CD4-positive, alpha-beta T cell treated with Interleukin-4 for 4 hours (primary cell): ENCODE measurements around the gene IL1R2.
"Not testable (repeated sequence)": the region's sequence is repeated elsewhere in the genome, so short reads cannot be mapped to it uniquely, and the experiment has no call there.

ENCODE experiments used
- DNase-seq: peaks from one replicate; pipeline ENCODE4 v3.0.0-alpha.2; 2020

IL1R2 gene

DNA sequence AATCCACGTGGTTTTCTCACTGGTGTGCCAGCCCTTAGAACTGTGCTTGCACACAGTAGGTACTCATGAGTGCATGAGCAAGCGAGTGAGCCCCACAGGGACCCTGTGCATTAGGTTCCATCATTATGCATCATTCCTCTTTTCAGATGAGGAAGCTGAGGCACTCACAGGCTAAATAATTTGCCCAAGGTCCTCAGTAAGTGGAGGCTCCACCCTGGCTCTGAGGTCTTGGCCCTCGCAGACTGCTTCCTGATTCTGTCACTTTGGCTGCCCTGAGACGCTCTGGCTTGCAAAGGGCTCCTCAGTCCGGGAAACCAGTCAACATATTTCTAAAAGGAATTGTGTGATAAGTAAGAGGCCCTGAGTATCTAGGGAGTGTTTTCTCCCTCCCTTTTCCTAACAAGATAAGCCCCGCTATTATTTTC, 71.7 kb downstream of the IL1R2 start:
- DNase-seq = peak; percentile 8

DNA sequence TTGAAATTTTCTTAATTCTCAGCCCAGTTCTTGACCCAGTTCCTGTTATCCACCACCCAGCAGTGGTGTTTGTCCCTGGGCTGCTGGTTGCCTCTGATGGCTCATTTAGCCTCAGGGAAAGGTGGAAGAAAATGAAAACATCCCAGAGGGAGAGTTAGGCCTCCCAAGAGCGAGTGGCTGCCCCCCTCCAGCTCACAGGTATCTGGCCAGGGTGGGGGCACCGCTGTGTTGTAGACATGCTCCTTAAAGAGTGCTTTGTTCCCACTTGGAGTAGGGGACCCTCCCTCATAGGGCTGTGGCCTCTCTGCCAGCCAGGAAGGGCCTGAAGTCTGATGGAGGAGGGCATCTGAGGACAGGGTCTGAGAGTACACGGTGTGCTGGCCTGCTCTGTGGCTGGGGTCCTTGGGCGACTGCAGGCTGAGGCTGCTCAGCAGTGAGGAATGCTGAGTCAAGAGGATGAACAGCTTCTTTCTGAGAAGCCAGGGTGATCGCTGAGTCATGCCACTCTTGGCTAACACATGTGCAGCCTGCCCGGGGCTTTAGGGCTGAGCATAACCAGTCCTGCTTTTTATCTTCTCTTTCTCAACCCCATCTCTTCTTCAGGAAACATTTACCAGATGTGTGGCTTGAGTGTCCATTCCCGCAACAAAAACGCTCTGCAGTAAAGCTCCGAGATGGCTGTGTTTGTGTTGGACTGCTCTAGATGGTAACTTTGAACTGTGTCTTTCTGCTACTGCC, 72.3 kb downstream of the IL1R2 start:
- peak; percentile 8 for DNase-seq

DNA sequence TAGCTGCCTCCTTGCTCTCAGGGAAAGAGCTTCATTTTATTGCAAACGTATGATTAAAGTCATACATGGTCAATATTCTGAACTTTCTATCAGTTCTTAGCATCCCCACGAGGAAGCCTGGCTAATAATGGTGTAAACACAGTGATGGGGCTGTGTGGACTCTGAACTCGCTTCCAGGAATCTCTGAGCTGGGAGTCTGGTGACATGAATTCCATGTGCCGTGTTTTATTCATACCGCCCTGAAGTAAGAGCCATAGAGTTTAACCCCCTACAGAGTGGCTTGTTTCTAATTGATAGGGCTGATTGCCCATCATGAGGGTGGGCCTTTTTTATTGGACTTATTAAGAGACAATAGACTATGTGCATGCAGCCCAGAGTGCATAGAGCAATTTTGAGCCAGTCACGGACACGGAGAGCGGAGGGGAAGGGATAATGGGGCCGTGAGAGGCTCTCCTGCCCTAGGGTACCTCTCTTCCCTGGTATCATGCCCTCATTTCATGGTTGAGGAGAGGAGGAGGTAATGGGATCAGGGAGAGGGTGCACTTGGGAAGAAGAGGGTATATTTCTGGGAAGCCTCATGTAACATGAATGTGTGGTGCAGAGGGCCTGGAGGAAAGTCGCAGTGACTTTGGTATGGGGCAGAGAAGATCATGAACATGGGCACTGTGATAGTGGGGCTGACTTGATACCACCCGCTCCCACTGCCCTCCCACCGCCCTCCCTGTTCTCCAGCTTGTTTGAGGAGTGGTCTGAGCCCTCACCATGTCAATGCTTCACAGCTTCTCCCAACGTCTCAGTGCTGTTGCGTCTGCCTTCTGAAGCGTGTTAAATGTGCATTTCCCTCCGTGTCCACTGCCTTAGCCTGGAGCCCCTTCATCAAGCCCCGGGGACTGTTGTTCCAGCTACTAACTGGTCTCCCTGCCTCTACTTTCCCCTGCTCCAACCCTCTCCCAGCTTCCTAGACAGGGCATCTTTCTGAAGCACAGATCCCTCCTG, 73.2 kb downstream of the IL1R2 start:
- DNase-seq = no peak

DNA sequence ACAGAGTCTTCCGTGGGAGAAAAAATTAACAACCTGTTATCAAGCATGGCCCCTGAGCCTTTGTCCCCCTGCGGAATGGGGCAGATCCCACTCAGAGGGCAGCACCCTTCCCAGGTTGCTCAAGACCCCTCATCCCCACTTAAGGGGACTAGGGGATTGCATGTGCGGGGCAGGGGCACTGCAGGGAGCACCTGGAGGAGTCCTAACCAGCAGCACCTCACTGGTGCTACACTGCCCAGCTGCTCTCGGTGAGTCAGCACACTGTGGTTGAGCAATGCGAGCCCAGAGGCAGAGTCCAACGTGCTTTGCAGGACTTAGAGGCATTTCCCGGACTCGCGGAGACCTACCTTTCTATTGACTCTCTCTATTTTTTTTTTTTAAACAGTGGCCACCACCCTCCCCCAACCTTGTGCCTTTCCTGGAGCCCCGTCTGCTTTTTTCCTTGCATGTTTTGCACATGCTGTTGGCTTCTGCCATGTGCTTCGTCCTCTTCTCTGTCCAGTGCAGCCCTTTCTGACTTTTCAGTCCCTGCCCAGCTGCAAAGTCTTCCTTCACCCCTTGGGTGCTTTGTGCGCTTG, 74.0 kb downstream of the IL1R2 start:
- no peak for DNase-seq

DNA sequence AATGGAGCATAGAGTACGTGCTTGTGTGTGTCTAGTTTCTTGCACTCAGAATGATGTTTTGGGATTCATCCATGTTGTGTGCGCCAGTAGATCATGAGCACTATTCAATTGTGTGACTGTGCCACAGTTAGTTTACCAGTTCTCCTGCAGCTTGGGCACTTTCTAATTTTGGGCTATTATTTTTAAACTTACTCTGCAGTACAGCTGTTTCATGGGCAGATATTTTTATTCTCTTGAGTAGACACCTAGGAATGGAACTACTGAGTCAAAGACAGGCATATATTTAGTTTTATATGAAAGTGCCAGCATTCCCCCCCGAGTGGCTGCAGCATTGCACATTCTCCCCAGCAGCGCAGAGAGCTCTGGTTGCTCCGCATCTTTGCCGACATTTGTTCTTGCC, 74.8 kb downstream of the IL1R2 start:
- no peak for DNase-seq

DNA sequence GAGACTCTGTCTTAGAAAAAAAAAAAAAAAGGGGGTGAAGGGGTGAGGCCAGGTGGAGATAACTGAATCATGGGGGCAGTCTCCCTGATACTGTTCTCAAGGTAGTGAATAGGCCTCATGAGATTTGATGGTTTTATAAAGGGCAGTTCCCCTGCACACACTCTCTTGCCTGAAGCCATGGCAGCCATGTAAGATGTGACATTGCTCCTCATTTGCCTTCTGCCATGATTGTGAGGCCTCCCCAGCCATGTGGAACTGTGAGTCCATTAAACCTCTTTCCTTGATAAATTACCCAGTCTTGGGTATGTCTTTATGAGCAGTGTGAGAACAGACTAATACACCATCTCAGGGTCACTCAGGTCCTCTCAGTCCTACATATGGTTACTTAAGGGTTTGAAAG, 76.4 kb downstream of the IL1R2 start:
- DNase-seq = not testable (repeated sequence)

DNA sequence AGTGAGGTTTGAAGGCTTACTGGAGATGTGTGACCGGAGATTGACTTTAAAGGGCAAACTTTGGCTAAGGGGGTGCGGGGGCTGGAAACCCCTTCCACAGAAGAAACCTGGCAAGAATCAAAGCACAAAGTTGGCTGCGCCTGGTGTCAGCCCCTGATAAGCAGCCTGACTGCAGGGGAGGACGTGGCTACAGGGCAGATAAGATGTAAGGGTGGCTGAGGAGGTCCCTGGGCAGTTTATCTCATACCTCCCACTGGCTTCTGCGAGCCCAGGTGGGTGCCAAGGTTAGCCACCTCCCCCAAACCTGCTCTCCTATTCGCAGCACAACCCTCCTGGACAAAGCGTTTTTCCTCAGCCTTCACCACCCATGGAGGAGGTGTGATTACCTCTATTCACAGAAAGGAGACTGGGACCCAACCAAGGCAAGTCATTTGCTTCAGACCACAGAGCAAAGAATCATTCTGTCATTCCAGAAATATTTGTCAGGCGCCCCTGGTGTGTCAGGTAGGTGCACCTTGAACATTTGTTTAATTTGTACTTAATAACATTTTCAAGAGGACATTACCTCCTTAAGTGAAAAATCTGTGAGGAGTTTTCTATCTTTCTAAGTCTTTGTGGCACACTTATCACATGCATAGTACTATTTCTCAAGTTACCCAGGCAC, 77.7 kb downstream of the IL1R2 start:
- DNase-seq = no peak

DNA sequence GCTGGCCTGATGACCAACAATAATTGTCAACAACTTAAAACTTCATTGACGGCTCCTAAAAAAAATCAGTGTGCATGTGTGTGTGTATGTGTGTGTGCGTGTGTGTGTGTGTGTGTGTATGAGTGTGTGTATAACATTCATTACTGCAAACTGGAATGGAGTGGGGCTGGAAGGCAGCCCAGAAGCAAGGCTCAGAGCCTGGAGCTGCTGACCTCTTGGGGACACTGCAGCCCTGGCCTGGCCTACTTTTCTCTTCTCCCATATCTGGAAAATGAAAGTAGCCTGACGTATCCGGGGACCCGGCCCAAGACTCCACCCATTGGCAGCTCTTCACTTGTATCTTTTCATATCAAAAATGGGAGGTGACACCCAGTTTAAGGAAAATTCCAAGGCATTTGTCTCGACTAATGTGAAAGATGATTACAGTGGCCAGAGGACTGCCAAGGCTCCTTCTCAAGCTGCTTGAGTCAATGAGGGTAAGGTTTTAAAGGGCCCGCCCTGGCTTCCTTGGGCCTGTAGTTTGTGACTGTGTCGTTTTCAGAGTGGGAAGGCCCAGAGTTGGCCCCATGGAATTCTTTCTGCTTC, 78.4 kb downstream of the IL1R2 start:
- DNase-seq = no peak

DNA sequence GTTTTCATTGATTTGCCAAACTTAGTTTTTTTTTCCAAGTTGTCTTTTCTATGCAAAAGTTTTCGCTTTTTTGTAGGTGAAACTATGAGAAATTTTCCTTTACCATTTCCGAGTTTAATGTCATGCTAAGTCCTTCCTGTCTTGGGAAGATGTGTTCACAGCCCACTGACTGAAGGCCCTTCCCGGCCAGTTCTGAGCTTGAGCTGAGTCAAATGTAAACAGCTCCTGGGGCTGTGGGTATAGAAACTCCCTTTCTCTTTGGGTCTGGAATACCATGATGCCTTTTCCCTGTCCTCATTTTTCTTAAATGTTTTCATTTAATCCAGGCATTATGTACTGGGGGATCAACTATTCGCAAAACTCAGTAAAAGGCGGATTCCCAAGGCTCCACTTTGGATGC, 81.0 kb downstream of the IL1R2 start:
- DNase-seq = no peak

DNA sequence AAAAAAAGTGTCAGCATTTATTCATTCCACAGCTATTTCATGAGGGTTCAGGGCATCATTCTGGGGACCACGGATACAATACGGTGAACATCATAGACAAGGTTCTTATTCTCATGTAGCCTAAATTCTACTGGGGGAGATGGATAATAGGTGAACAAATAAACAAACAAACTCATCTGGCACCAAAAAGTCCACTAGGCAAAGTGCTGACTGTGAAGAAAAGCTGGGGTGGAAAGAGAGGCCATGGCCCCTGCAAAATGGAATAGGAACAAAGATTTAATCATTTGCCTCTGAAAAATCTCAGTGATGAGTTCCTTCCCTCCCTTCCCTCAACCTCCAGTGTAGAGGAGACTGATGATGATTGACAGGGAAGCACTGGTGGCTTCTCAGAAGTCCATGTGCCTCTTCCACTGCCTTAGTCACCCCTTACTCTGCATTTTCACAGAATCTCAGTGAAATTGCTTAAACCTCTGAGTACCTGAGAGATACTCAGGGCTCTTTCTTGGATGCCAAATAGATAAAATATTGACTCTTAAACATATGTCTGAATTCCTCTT, 81.5 kb downstream of the IL1R2 start:
- DNase-seq = no peak

DNA sequence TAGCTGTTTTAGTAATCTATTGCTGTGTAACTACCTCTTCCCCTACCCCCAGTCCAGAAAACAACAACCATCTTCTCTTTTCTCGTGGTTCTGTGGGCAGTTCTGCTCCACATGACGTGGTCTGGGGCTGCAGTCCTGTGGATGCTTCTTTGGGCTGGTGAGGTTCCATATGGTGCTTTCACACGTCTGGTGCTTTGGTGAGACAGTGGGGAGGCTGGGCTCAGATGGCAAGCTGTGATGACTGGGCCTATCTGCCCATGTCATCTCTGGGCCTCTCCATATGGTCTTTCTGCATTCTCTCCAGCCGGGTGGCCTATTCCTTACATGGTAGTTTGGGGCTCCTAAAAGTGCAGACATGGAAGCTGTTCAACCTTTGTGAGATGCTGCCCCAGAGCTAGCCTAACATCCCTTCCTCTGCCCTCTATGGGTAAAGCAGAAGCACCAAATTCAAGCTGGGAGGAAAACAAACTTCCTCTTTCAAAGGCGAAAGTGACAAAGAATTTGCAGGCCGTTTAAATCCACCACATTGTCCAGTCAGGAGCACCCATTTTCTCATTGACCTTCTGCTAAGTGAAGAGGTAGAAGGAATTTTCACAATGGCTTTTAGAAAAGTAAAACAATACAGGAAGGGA, 82.5 kb downstream of the IL1R2 start:
- no peak for DNase-seq

DNA sequence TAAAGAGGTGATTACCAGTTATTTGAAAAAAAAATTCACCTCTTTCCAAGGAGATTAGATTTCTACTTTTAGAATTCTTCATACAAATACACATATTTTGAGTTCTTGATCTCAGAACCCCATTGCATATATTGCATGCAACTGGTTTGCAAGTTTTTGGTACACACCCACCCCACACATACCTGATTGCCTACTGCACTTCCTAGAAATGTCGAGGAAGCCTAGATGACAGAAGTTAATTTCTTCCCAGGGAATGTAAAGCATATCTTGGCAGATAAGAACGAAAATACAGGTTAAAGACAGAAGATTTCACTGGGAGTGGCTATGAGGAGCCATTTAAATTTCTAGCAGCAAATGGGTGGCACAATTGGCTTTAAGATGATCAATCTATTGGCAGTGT, 83.7 kb downstream of the IL1R2 start:
- DNase-seq = no peak

DNA sequence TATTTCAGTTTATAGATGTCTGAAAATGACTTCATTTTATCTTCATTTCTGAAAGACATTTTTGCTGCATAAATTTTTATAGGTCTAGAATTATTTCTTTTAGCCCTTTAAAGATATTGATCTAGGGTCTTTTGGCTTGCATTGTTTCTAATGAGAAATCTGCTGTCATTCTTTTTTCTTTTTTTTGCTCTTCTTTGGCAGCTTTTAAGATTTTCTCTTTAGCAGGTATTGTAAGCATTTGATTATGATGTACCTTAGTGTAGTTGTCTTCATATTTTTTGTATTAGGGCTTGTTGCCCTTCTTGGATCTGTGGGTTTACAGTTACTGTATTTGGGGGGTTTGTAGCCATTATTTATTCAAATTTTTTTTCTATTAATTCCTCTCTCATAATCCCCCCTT, 84.8 kb downstream of the IL1R2 start:
- no peak for DNase-seq
